HepG2 (cell line): ENCODE data around the gene FZD7. TPM values are rescaled to one million over a fixed set of nuclear protein-coding genes. Genes with fewer than 3 reads are reported as not detected.

ENCODE experiments used
- AHDC1 ChIP-seq: sonication (generic); formaldehyde crosslinking; IDR thresholded peaks from 2 replicates; pipeline ENCODE4 v1.5.1; 2020; ENCODE audit warnings: mild to moderate bottlenecking, missing genetic modification reagents, borderline replicate concordance
- BHLHE40 ChIP-seq: IDR thresholded peaks from 2 replicates; pipeline ENCODE4 v1.6.1; 2011; ENCODE audit warnings: low read length, improper control_type of control experiment
- CBX2 ChIP-seq, 2 experiments: fragments of 200-600 bp in 1 of 2; sonication (generic); formaldehyde crosslinking in 1 of 2; IDR thresholded peaks; 2 replicates each; pipeline versions ENCODE4 v1.7.0 to v1.8.1; 2018 to 2022; ENCODE audit warnings: low read depth in 2 of 2, low read length in 1 of 2, mild to moderate bottlenecking in 1 of 2, missing genetic modification reagents in 1 of 2
- CEBPG ChIP-seq: IDR thresholded peaks from 2 replicates; pipeline ENCODE4 v1.6.1; 2016
- MAFG ChIP-seq: sonication (generic); formaldehyde crosslinking; IDR thresholded peaks from 2 replicates; pipeline ENCODE4 v1.5.1; 2020; ENCODE audit warnings: mild to moderate bottlenecking, missing genetic modification reagents
- PHB2 ChIP-seq: fragments of 450-650 bp; IDR thresholded peaks from 2 replicates; pipeline ENCODE4 v1.6.1; 2018; ENCODE audit not compliant: partially characterized antibody
- TCF7 ChIP-seq: sonication (generic); IDR thresholded peaks from 2 replicates; pipeline ENCODE4 v1.6.1; 2016; ENCODE audit warnings: antibody characterized with exemption, low read depth
- ZFP90 ChIP-seq: sonication (generic); formaldehyde crosslinking; IDR thresholded peaks from 2 replicates; pipeline ENCODE4 v1.8.0; 2022; ENCODE audit warnings: missing genetic modification reagents, mild to moderate bottlenecking, inconsistent platforms, borderline replicate concordance
- ZHX2 ChIP-seq, 2 experiments: sonication (generic) in 1 of 2; formaldehyde crosslinking in 1 of 2; IDR thresholded peaks; 2 replicates each; pipeline versions ENCODE4 v1.6.1 to v1.9.0; 2014 to 2022; ENCODE audit warnings: antibody characterized with exemption in 1 of 2, borderline replicate concordance in 1 of 2, inconsistent platforms in 1 of 2, low read depth in 1 of 2, missing genetic modification reagents in 1 of 2
- ZNF362 ChIP-seq: sonication (generic); formaldehyde crosslinking; IDR thresholded peaks from 2 replicates; pipeline ENCODE4 v1.4.0; 2020; ENCODE audit warnings: missing genetic modification reagents, mild to moderate bottlenecking, borderline replicate concordance
- ZNF607 ChIP-seq: sonication (generic); formaldehyde crosslinking; IDR thresholded peaks from 2 replicates; pipeline ENCODE4 v1.5.1; 2020; ENCODE audit warnings: missing genetic modification reagents, mild to moderate bottlenecking, borderline replicate concordance
- ZNF772 ChIP-seq: sonication (generic); formaldehyde crosslinking; IDR thresholded peaks from 2 replicates; pipeline ENCODE4 v1.5.0; 2020; ENCODE audit warnings: mild to moderate bottlenecking, missing genetic modification reagents
- ZNF773 ChIP-seq: sonication (generic); formaldehyde crosslinking; IDR thresholded peaks from 2 replicates; pipeline ENCODE4 v1.4.0; 2020; ENCODE audit warnings: missing genetic modification reagents, borderline replicate concordance
- polyA plus RNA-seq, 8 experiments: library from polyadenylated mRNA; depleted of rRNA in 3 of 8; stranded (reverse) in 7 of 8; unstranded in 1 of 8; fragments of >200 nt; fragmentation: Illumina TruSeq in 4 of 8; extraction: Trizol in 4 of 8; gene quantifications; 2 replicates each; pipeline versions ENCODE4 v1.2.1 to v1.2.3, GENCODE V29; 2011 to 2016; ENCODE audit warnings: low read depth in 4 of 8, missing spikeins in 1 of 8, mixed read lengths in 1 of 8; ENCODE audit not compliant: insufficient read depth in 1 of 8
- total RNA-seq, 5 experiments: library from RNA; depleted of rRNA; stranded (reverse); fragments of >200 nt; fragmentation: Illumina TruSeq; extraction: Trizol; gene quantifications; 2 replicates each; pipeline ENCODE4 v1.2.3, GENCODE V29; 2016; ENCODE audit warnings: low read depth in 1 of 5

Gene FZD7
- total and polyA plus RNA-seq, 2 of the 13 experiments (the other 11 are each of a cell fraction or from before 2014, with no cell fraction given) = 0.13 to 0.38 TPM

- TF ChIP-seq MAFG (CRISPR knock-in tag) (no peak), CEBPG (no peak), ZHX2 (IDR thresholded peaks at IDR 0.05; ENCODE audit: low read depth) (no peak), ZHX2 (CRISPR knock-in tag; IDR thresholded peaks at IDR 0.05; ENCODE audit: borderline replicate concordance) (no peak), ZNF362 (no peak), TCF7 (no peak), BHLHE40 (no peak), AHDC1 (CRISPR knock-in tag) (no peak), ZFP90 (CRISPR knock-in tag) (peak; percentile 14; the same call in 1 of the 2 replicates), ZNF773 (CRISPR knock-in tag) (no peak), ZNF772 (no peak), ZNF607 (CRISPR knock-in tag) (no peak), PHB2 (no peak), CBX2 (IDR thresholded peaks at IDR 0.05; ENCODE audit: low read depth, low read length) (no peak), CBX2 (CRISPR knock-in tag; IDR thresholded peaks at IDR 0.05; ENCODE audit: low read depth) (no peak; the same call in 1 of the 2 replicates)
These were observed at the start of gene FZD7 (continued) for GRCh38 chr2:202033317-202034248.
